HepG2 (cell line): Measurements from ENCODE around the gene HINFP. TPM values are rescaled to one million over a fixed set of nuclear protein-coding genes. Genes with fewer than 3 reads are reported as not detected.
A peak's percentile ranks its signal among the peaks of the same experiment; 100 is the strongest.

ENCODE experiments used
- ATAC-seq: fragments of 200-7000 bp; cut with Tn5 transposase; 3 replicates; pipeline ENCODE4 v1.9.1; 2020; ENCODE audit warnings: mild to moderate bottlenecking, moderate library complexity
- BruUV-seq: library from RNA; stranded (reverse); fragments of 400-500 nt; replicated peaks from 2 replicates; lab custom pipeline; 2021; lab: Mats Ljungman, UMichigan
- CTCF ChIA-PET: fragments of 300-600 bp; formaldehyde crosslinking; extraction: SDS; loops from one replicate; lab custom pipeline; 2021; ENCODE audit warnings: low total read pairs, inconsistent platforms, low intra/inter-chr PET ratio; lab: Yijun Ruan, JAX
- POLR2A ChIA-PET: fragments of 350-600 bp; sonication (Branson Sonifier 250); formaldehyde crosslinking; loops from one replicate; lab custom pipeline; 2020; ENCODE audit warnings: antibody characterized with exemption, inconsistent platforms; lab: Yijun Ruan, JAX
- DNase-seq: peaks from one replicate; pipeline ENCODE4 v3.0.0-alpha.2; 2015; ENCODE audit warnings: low spot score
- FAIRE-seq: peaks from 3 replicates; lab custom pipeline; 2011; peaks lifted over from hg19 to GRCh38; lab: Jason Lieb, UNC
- H2AFZ ChIP-seq: one replicate; pipeline ENCODE4 v1.6.1; 2011; ENCODE audit warnings: low read length, inconsistent platforms
- H3K27ac ChIP-seq: fragments of 300-600 bp; 3 replicates; pipeline ENCODE4 v1.8.0; 2011; ENCODE audit warnings: mixed run types, mild to moderate bottlenecking, mixed read lengths, low read length, inconsistent platforms; ENCODE audit not compliant: insufficient read depth; ENCODE audit errors: extremely low read length
- H3K27me3 ChIP-seq, 2 experiments: fragments of 200-600 bp in 1 of 2; 2 replicates in 1 of 2; 3 replicates in 1 of 2; pipeline versions ENCODE4 v1.6.0 to v1.8.0; 2011; ENCODE audit warnings: low read length in 2 of 2, mild to moderate bottlenecking in 2 of 2, moderate library complexity in 2 of 2, inconsistent platforms in 1 of 2; ENCODE audit not compliant: insufficient read depth in 2 of 2, control insufficient read depth in 1 of 2
- H3K36me3 ChIP-seq, 2 experiments: fragments of 200-600 bp in 1 of 2; replicated peaks in 1 of 2; 2 replicates in 1 of 2; 3 replicates in 1 of 2; pipeline versions ENCODE4 v1.5.1 to v1.8.0; 2011; ENCODE audit warnings: low read length in 2 of 2, inconsistent platforms in 1 of 2; ENCODE audit not compliant: insufficient read depth in 2 of 2, control insufficient read depth in 1 of 2
- H3K4me1 ChIP-seq: 2 replicates; pipeline ENCODE4 v1.5.1; 2012; ENCODE audit warnings: low read length, inconsistent platforms; ENCODE audit not compliant: insufficient read depth
- H3K4me2 ChIP-seq: 2 replicates; pipeline ENCODE4 v1.6.0; 2011; ENCODE audit warnings: low read depth, low read length, inconsistent platforms
- H3K4me3 ChIP-seq, 3 experiments: fragments of 200-600 bp in 1 of 3; sonication (generic), shearing (Covaris generic) in 1 of 3; replicated peaks in 1 of 3; 2 replicates each; pipeline ENCODE4 v1.5.1; 2011 to 2016; ENCODE audit warnings: low read length in 3 of 3, inconsistent platforms in 2 of 3, low read depth in 2 of 3, mild to moderate bottlenecking in 2 of 3, control low read depth in 1 of 3, mixed read lengths in 1 of 3; ENCODE audit not compliant: insufficient read depth in 1 of 3
- H3K79me2 ChIP-seq: one replicate; pipeline ENCODE4 v1.6.1; 2011; ENCODE audit warnings: low read length, inconsistent platforms; ENCODE audit not compliant: insufficient read depth
- H3K9ac ChIP-seq: 2 replicates; pipeline ENCODE4 v1.6.0; 2011; ENCODE audit warnings: mild to moderate bottlenecking, low read depth, low read length, inconsistent platforms; ENCODE audit not compliant: insufficient read depth
- H3K9me3 ChIP-seq: 2 replicates; pipeline ENCODE4 v1.5.1; 2012; ENCODE audit warnings: mild to moderate bottlenecking, low read length
- H4K20me1 ChIP-seq: 2 replicates; pipeline ENCODE4 v1.6.0; 2011; ENCODE audit warnings: inconsistent platforms, mild to moderate bottlenecking, low read length, moderate library complexity; ENCODE audit not compliant: insufficient read depth
- ATF5 ChIP-seq: sonication (generic); formaldehyde crosslinking; IDR thresholded peaks from 2 replicates; pipeline ENCODE4 v1.4.0; 2020; ENCODE audit warnings: mild to moderate bottlenecking, low read depth, missing genetic modification reagents
- CAMTA2 ChIP-seq: sonication (generic); formaldehyde crosslinking; IDR thresholded peaks from 2 replicates; pipeline ENCODE4 v1.4.0; 2020; ENCODE audit warnings: mild to moderate bottlenecking, missing genetic modification reagents, borderline replicate concordance
- HOXD1 ChIP-seq: sonication (generic); formaldehyde crosslinking; IDR thresholded peaks from 2 replicates; pipeline ENCODE4 v1.5.0; 2020; ENCODE audit warnings: missing genetic modification reagents
- KAT2B ChIP-seq: fragments of 150-350 bp; IDR thresholded peaks from 2 replicates; pipeline ENCODE4 v1.6.1; 2014; ENCODE audit warnings: low read depth, low read length, borderline replicate concordance
- NKX3-1 ChIP-seq: sonication (generic); formaldehyde crosslinking; IDR thresholded peaks from 2 replicates; pipeline ENCODE4 v1.5.0; 2020; ENCODE audit warnings: missing genetic modification reagents
- RXRA ChIP-seq: sonication (generic); formaldehyde crosslinking; IDR thresholded peaks from 2 replicates; pipeline ENCODE4 v1.5.1; 2020; ENCODE audit warnings: missing genetic modification reagents
- SRF ChIP-seq: IDR thresholded peaks from 2 replicates; pipeline ENCODE4 v1.6.1; 2011; ENCODE audit warnings: mild to moderate bottlenecking, low read depth, low read length, moderate library complexity
- TFAP4 ChIP-seq: sonication (generic); IDR thresholded peaks from 2 replicates; pipeline ENCODE4 v1.6.1; 2016; ENCODE audit warnings: low read depth, borderline replicate concordance
- ZHX2 ChIP-seq, 2 experiments: sonication (generic) in 1 of 2; formaldehyde crosslinking in 1 of 2; IDR thresholded peaks; 2 replicates each; pipeline versions ENCODE4 v1.6.1 to v1.9.0; 2014 to 2022; ENCODE audit warnings: antibody characterized with exemption in 1 of 2, borderline replicate concordance in 1 of 2, inconsistent platforms in 1 of 2, low read depth in 1 of 2, missing genetic modification reagents in 1 of 2
- ZNF276 ChIP-seq: sonication (generic); formaldehyde crosslinking; IDR thresholded peaks from 2 replicates; pipeline ENCODE4 v1.4.0; 2020; ENCODE audit warnings: mild to moderate bottlenecking, low read depth, missing genetic modification reagents
- ZNF556 ChIP-seq: sonication (generic); formaldehyde crosslinking; IDR thresholded peaks from 2 replicates; pipeline ENCODE4 v1.4.0; 2020; ENCODE audit warnings: mild to moderate bottlenecking, missing genetic modification reagents, borderline replicate concordance
- ZNF605 ChIP-seq: sonication (generic); formaldehyde crosslinking; IDR thresholded peaks from 2 replicates; pipeline ENCODE4 v1.8.0; 2022; ENCODE audit warnings: mild to moderate bottlenecking, missing genetic modification reagents
- ZNF615 ChIP-seq: sonication (generic); formaldehyde crosslinking; IDR thresholded peaks from 2 replicates; pipeline ENCODE4 v1.5.0; 2020; ENCODE audit warnings: mild to moderate bottlenecking, missing genetic modification reagents, borderline replicate concordance
- ZNF652 ChIP-seq: IDR thresholded peaks from 2 replicates; pipeline ENCODE4 v1.6.1; 2016; ENCODE audit warnings: low read depth, borderline replicate concordance
- WGBS: methylation state at CpG from one replicate; pipeline ENCODE4 v1.1.6; 2017; ENCODE audit warnings: low lambda C conversion rate; 5-methylcytosine and 5-hydroxymethylcytosine counted together
- in situ Hi-C: cut with HindIII; loops from 2 replicates; pipeline ENCODE4 v1.10.0; 2017; ENCODE audit warnings: low pct_unique_long_range_greater_than_20kb; ENCODE audit not compliant: extremely low pct_ligation_motif_present
- intact Hi-C: fragments of 100-400 bp; cut with micrococcal nuclease; formaldehyde crosslinking; loops from one replicate; pipeline ENCODE4 v1.10.0; 2022; ENCODE audit not compliant: unreplicated experiment
- polyA plus RNA-seq, 8 experiments: library from polyadenylated mRNA; depleted of rRNA in 3 of 8; stranded (reverse) in 7 of 8; unstranded in 1 of 8; fragments of >200 nt; fragmentation: Illumina TruSeq in 4 of 8; extraction: Trizol in 4 of 8; gene quantifications; 2 replicates each; pipeline versions ENCODE4 v1.2.1 to v1.2.3, GENCODE V29; 2011 to 2016; ENCODE audit warnings: low read depth in 4 of 8, missing spikeins in 1 of 8, mixed read lengths in 1 of 8; ENCODE audit not compliant: insufficient read depth in 1 of 8
- total RNA-seq, 5 experiments: library from RNA; depleted of rRNA; stranded (reverse); fragments of >200 nt; fragmentation: Illumina TruSeq; extraction: Trizol; gene quantifications; 2 replicates each; pipeline ENCODE4 v1.2.3, GENCODE V29; 2016; ENCODE audit warnings: low read depth in 1 of 5

HINFP gene
- total and polyA plus RNA-seq, 2 of the 13 experiments (the other 11 are each of a cell fraction or from before 2014, with no cell fraction given): 15.1 to 21.4 TPM

GRCh38 chr11:119169282-119169719, 47.9 kb downstream of the HINFP start:
- Histone ChIP-seq H3K9me3 (no peaks in the 10 kb centered on the region), H3K4me1 (peaks cover 39% of the 10 kb centered on the region), H3K79me2 (no peaks in the 10 kb centered on the region), H2AFZ (no peak overlapping the region), H3K9ac (peak overlapping the region; percentile 94), H3K27ac (peak overlapping the region; percentile 86), H3K4me2 (peak overlapping the region; percentile 78), H3K36me3 (no peaks in the 10 kb centered on the region; a peak in 2 of 5 replicates), H3K4me3 (peak overlapping the region; percentile 65 to 94 (median 78)), H3K27me3 (peaks cover 0 to 5% of the 10 kb centered on the region in 2 experiments; a peak in 1 of 5 replicates), H4K20me1 (no peaks in the 10 kb centered on the region)
- ATAC-seq (peak; percentile 46), DNase-seq (peak; percentile 37), FAIRE-seq (no peak)
- intact Hi-C loops: no loop called here
- CTCF ChIA-PET: interaction anchor here (2.5 kb wide), 1 partner anchor 27 kb away, joined by 13 read pairs; no protein-coding TSS in a partner anchor
- POLR2A ChIA-PET: interaction anchor here (0.8 to 3.6 kb wide), 27 partner anchors 9 to 548 kb away, joined by 3 to 31 read pairs (median 5); partner anchors contain the start of genes C2CD2L, CBL, DDX6 and DPAGT1
- WGBS: 16% methylated on average over 8 of the region's 15 CpGs
- in situ Hi-C loops: no loop called here
- TSS peak; percentile 74 for BruUV-seq
- 0 out of 2 replicates have a peak, but pooled peaks have one; percentile 2 for TF ChIP-seq ZNF615 (CRISPR knock-in tag)
- peak; percentile 74; the same call in 1 of the 2 replicates for TF ChIP-seq SRF
- TF ChIP-seq RXRA (CRISPR knock-in tag): 0 out of 2 replicates have a peak, but pooled peaks have one; percentile 19
- no peak for TF ChIP-seq TFAP4
- peak; percentile 34; the same call in 1 of the 2 replicates for TF ChIP-seq ZNF276
- TF ChIP-seq ATF5: peak; percentile 31; the same call in 1 of the 2 replicates
- 0 out of 2 replicates have a peak, but pooled peaks have one; percentile 6 for TF ChIP-seq ZNF556 (CRISPR knock-in tag)
- TF ChIP-seq NKX3-1 (CRISPR knock-in tag): peak; percentile 6; the same call in 1 of the 2 replicates
- peak; percentile 15; the same call in 1 of the 2 replicates for TF ChIP-seq ZNF605
- 0 out of 2 replicates have a peak, but pooled peaks have one; percentile 5 for TF ChIP-seq CAMTA2
- no peak for TF ChIP-seq HOXD1 (CRISPR knock-in tag)
- no peak for TF ChIP-seq KAT2B
- TF ChIP-seq ZNF652 (CRISPR knock-in tag): peak; percentile 76; the same call in 1 of the 2 replicates
- TF ChIP-seq ZHX2 (IDR thresholded peaks at IDR 0.05; ENCODE audit: low read depth): no peak
- TF ChIP-seq ZHX2 (CRISPR knock-in tag; IDR thresholded peaks at IDR 0.05; ENCODE audit: borderline replicate concordance): no peak
